Fibroblast of mammary gland (primary cell): ENCODE measurements around the gene BLCAP.
"Not testable (repeated sequence)": the region's sequence is repeated elsewhere in the genome, so short reads cannot be mapped to it uniquely, and the experiment has no call there.

Experiments
- DNase-seq: peaks from one replicate; pipeline ENCODE4 v3.0.0-alpha.2; 2010; ENCODE audit warnings: low read depth
- H3K4me3 ChIP-seq: 2 replicates; pipeline ENCODE4 v1.5.1; 2011; ENCODE audit warnings: low read depth, mild to moderate bottlenecking, low read length, moderate library complexity; ENCODE audit not compliant: control insufficient read depth
- CTCF ChIP-seq: conservative IDR thresholded peaks from 2 replicates; pipeline ENCODE4 v1.5.1; 2011; ENCODE audit warnings: low read depth, low read length, inconsistent platforms; ENCODE audit not compliant: control insufficient read depth, insufficient read depth

The BLCAP gene

GRCh38 chr20:37527638-37528445, at the start of gene BLCAP:
TSS of gene BLCAP (minus strand) at chr20:37527876. CDS start at chr20:37519174, 8,702 bp downstream.
- peak within 1 kb of the TSS; percentile 96 for H3K4me3 ChIP-seq
- TF ChIP-seq CTCF: no peak
- DNase-seq: peak; percentile 77

- not testable (repeated sequence) for DNase-seq, H3K4me3 ChIP-seq
Measured at GRCh38 chr20:37577436-37577835, 49.8 kb upstream of the BLCAP start.

- no peak overlapping the region for H3K4me3 ChIP-seq
- TF ChIP-seq CTCF: no peak
Measured at GRCh38 chr20:37576911-37577310, 49.2 kb upstream of the BLCAP start.

GRCh38 chr20:37575884-37576283, 48.2 kb upstream of the BLCAP start:
- H3K4me3 ChIP-seq: no peak overlapping the region
- DNase-seq: no peak
- no peak for TF ChIP-seq CTCF

More at GRCh38 chr20:37576911-37577310, 49.2 kb upstream of the BLCAP start:
- no peak for DNase-seq

GRCh38 chr20:37574199-37574890, 46.7 kb upstream of the BLCAP start:
- no peak overlapping the region for H3K4me3 ChIP-seq
- DNase-seq: peak; percentile 19
- no peak for TF ChIP-seq CTCF

GRCh38 chr20:37573626-37574198, 46.0 kb upstream of the BLCAP start:
- no peak overlapping the region for H3K4me3 ChIP-seq
- DNase-seq: no peak
- no peak for TF ChIP-seq CTCF

- DNase-seq: no peak
- H3K4me3 ChIP-seq: no peak overlapping the region
- no peak for TF ChIP-seq CTCF
Measured at GRCh38 chr20:37571033-37571432, 43.4 kb upstream of the BLCAP start.
